ENCODE results near the gene CDK5. TPM values are rescaled to one million over a fixed set of nuclear protein-coding genes. Genes with fewer than 3 reads are reported as not detected.
"Not testable (repeated sequence)": the region's sequence is repeated elsewhere in the genome, so short reads cannot be mapped to it uniquely, and the experiment has no call there.

CDK5 gene
- total RNA-seq, 1 experiment from 2014 or later: 12.2 TPM

GRCh38 chr7:151046603-151047573 lies 10.8 kb downstream of the CDK5 start:
- Mint-ChIP-seq H3K4me1 (ENCODE audit: insufficient read depth, unreplicated experiment) (peaks cover 10% of the 10 kb centered on the region), H3K27ac (ENCODE audit: low read depth, unreplicated experiment) (peak overlapping the region; percentile 50), H3K27me3 (ENCODE audit: insufficient read depth, unreplicated experiment) (no peaks in the 10 kb centered on the region), H3K4me3 (ENCODE audit: unreplicated experiment) (no peak overlapping the region), H3K9me3 (ENCODE audit: unreplicated experiment) (no peaks in the 10 kb centered on the region), H3K36me3 (ENCODE audit: insufficient read depth, unreplicated experiment) (peaks cover 8% of the 10 kb centered on the region)
- POLR2A ChIA-PET: interaction anchor here (0.7 to 1.4 kb wide), 5 partner anchors 10 to 67 kb away, joined by 3 to 6 read pairs (median 4); partner anchors contain the start of genes CDK5, FASTK and SLC4A2
- DNase-seq (ENCODE audit: unreplicated experiment): peak; percentile 70
- intact Hi-C loops (cut with micrococcal nuclease): no loop called here
- no TSS peak for BruUV-seq (replicated peaks)
- CTCF ChIA-PET: interaction anchor here (0.6 to 1.5 kb wide), 4 partner anchors 19 to 1240 kb away, joined by 3 to 4 read pairs (median 3); partner anchors contain the start of gene ABCB8
- TF ChIP-seq CTCF (IDR thresholded peaks at IDR 0.05; ENCODE audit: unreplicated experiment): no peak

GRCh38 chr7:151045967-151046366 lies 11.7 kb downstream of the CDK5 start:
- H3K27me3 Mint-ChIP-seq (ENCODE audit: insufficient read depth, unreplicated experiment): no peaks in the 10 kb centered on the region
- peaks cover 10% of the 10 kb centered on the region for H3K4me1 Mint-ChIP-seq (ENCODE audit: insufficient read depth, unreplicated experiment)
- intact Hi-C loops (cut with micrococcal nuclease): no loop called here
- no peaks in the 10 kb centered on the region for H3K9me3 Mint-ChIP-seq (ENCODE audit: unreplicated experiment)
- H3K27ac Mint-ChIP-seq (ENCODE audit: low read depth, unreplicated experiment): no peak overlapping the region
- TF ChIP-seq CTCF (IDR thresholded peaks at IDR 0.05; ENCODE audit: unreplicated experiment): no peak
- ChIA-PET POLR2A (interaction anchor here (0.8 to 1.4 kb wide), 3 partner anchors 11 to 21 kb away, joined by 3 to 6 read pairs (median 3); partner anchors contain the start of gene CDK5), CTCF (interaction anchor here (1.1 kb wide), 1 partner anchor 65 kb away, joined by 3 read pairs; no protein-coding TSS in a partner anchor)
- no peak overlapping the region for H3K4me3 Mint-ChIP-seq (ENCODE audit: unreplicated experiment)
- no peak for DNase-seq (ENCODE audit: unreplicated experiment)
- H3K36me3 Mint-ChIP-seq (ENCODE audit: insufficient read depth, unreplicated experiment): peaks cover 8% of the 10 kb centered on the region
- TSS peak; percentile 10 for BruUV-seq (replicated peaks)

- Mint-ChIP-seq H3K9me3 (ENCODE audit: unreplicated experiment) (no peaks in the 10 kb centered on the region), H3K27me3 (ENCODE audit: insufficient read depth, unreplicated experiment) (no peaks in the 10 kb centered on the region), H3K4me1 (ENCODE audit: insufficient read depth, unreplicated experiment) (peaks cover 10% of the 10 kb centered on the region), H3K4me3 (ENCODE audit: unreplicated experiment) (no peak overlapping the region), H3K27ac (ENCODE audit: low read depth, unreplicated experiment) (no peak overlapping the region), H3K36me3 (ENCODE audit: insufficient read depth, unreplicated experiment) (peaks cover 9% of the 10 kb centered on the region)
- no peak for TF ChIP-seq CTCF (IDR thresholded peaks at IDR 0.05; ENCODE audit: unreplicated experiment)
- CTCF ChIA-PET: interaction anchor here (0.5 to 0.9 kb wide), 2 partner anchors 17 to 66 kb away, joined by 4 to 6 read pairs; partner anchors contain the start of gene ABCB8
- POLR2A ChIA-PET: no interaction called here
- BruUV-seq (replicated peaks): no TSS peak
- intact Hi-C loops (cut with micrococcal nuclease): no loop called here
- DNase-seq (ENCODE audit: unreplicated experiment): no peak
Observed at GRCh38 chr7:151045262-151045661, 12.4 kb downstream of the CDK5 start.

GRCh38 chr7:151043959-151044358 lies 13.7 kb downstream of the CDK5 start:
- intact Hi-C loops (cut with micrococcal nuclease): no loop called here
- DNase-seq (ENCODE audit: unreplicated experiment): no peak
- no peak for TF ChIP-seq CTCF (IDR thresholded peaks at IDR 0.05; ENCODE audit: unreplicated experiment)
- Mint-ChIP-seq H3K4me1 (ENCODE audit: insufficient read depth, unreplicated experiment) (peaks cover 20% of the 10 kb centered on the region), H3K9me3 (ENCODE audit: unreplicated experiment) (no peaks in the 10 kb centered on the region), H3K27ac (ENCODE audit: low read depth, unreplicated experiment) (no peak overlapping the region), H3K36me3 (ENCODE audit: insufficient read depth, unreplicated experiment) (peaks cover 17% of the 10 kb centered on the region), H3K4me3 (ENCODE audit: unreplicated experiment) (no peak overlapping the region), H3K27me3 (ENCODE audit: insufficient read depth, unreplicated experiment) (no peaks in the 10 kb centered on the region)
- BruUV-seq (replicated peaks): no TSS peak
- ChIA-PET CTCF (no interaction called here), POLR2A (no interaction called here)

GRCh38 chr7:151043449-151043848 lies 14.2 kb downstream of the CDK5 start:
- CTCF ChIA-PET; intact Hi-C loops (cut with micrococcal nuclease); H3K9me3 Mint-ChIP-seq (ENCODE audit: unreplicated experiment); H3K27me3 Mint-ChIP-seq (ENCODE audit: insufficient read depth, unreplicated experiment); DNase-seq (ENCODE audit: unreplicated experiment); POLR2A ChIA-PET; BruUV-seq (replicated peaks); H3K27ac Mint-ChIP-seq (ENCODE audit: low read depth, unreplicated experiment); H3K4me3 Mint-ChIP-seq (ENCODE audit: unreplicated experiment): not testable (repeated sequence)
- Mint-ChIP-seq H3K4me1 (ENCODE audit: insufficient read depth, unreplicated experiment) (peaks cover 25% of the 10 kb centered on the region), H3K36me3 (ENCODE audit: insufficient read depth, unreplicated experiment) (peaks cover 17% of the 10 kb centered on the region)

All from MCF 10A (cell line).